ENCODE data around the gene FAM163B.

Gene FAM163B

DNA sequence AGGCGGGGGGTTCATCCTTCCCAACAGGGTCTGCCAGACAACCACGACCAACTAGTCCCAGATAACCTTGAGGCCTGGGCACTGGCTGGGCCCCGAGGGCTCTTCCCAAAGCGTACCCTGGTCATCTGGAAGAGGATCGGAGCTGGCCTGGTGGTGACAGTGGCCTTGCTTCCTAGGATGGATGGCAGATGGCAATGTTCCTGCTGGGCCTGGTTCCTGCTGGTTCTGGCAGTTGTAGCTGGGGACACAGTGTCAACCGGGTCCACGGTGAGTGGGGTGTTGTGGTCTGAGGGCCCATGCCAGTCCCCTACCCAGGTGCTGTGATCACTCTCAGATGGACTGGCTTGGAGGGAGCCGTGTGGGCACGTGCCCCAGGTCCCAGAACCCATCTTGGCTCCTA, 72.7 kb downstream of the FAM163B start:
- TF ChIP-seq, protein P1, sequence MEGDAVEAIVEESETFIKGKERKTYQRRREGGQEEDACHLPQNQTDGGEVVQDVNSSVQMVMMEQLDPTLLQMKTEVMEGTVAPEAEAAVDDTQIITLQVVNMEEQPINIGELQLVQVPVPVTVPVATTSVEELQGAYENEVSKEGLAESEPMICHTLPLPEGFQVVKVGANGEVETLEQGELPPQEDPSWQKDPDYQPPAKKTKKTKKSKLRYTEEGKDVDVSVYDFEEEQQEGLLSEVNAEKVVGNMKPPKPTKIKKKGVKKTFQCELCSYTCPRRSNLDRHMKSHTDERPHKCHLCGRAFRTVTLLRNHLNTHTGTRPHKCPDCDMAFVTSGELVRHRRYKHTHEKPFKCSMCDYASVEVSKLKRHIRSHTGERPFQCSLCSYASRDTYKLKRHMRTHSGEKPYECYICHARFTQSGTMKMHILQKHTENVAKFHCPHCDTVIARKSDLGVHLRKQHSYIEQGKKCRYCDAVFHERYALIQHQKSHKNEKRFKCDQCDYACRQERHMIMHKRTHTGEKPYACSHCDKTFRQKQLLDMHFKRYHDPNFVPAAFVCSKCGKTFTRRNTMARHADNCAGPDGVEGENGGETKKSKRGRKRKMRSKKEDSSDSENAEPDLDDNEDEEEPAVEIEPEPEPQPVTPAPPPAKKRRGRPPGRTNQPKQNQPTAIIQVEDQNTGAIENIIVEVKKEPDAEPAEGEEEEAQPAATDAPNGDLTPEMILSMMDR (IDR thresholded peaks at IDR 0.05; ENCODE audit: control insufficient read depth, extremely low read depth, insufficient read depth): no peak
- H3K4me3 ChIP-seq (ENCODE audit: low read depth, low read length): no peak overlapping the region
- DNase-seq (ENCODE audit: low read depth): no peak

DNA sequence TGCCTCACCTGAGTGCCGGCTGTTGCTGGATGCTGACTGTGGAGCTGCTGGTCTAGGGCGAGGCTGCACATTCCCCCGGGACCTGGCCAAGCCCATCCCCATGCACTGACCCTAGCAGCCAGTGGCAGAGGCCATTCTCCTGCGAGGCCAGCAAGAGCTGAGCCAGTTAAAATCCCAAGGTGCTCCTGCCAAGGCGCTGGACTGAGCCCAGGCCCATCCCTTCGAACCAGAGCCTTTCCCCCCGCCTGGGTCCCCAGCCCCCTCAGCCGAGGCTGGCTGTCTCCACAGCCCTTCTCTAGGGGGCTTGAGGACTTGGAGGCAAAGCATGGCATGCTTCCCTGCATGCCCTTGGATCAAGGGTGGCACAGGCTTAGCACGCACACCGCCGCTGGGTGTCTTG, 73.1 kb downstream of the FAM163B start:
- H3K4me3 ChIP-seq (ENCODE audit: low read depth, low read length): no peak overlapping the region
- TF ChIP-seq, protein P1 (IDR thresholded peaks at IDR 0.05; ENCODE audit: control insufficient read depth, extremely low read depth, insufficient read depth): no peak

DNA sequence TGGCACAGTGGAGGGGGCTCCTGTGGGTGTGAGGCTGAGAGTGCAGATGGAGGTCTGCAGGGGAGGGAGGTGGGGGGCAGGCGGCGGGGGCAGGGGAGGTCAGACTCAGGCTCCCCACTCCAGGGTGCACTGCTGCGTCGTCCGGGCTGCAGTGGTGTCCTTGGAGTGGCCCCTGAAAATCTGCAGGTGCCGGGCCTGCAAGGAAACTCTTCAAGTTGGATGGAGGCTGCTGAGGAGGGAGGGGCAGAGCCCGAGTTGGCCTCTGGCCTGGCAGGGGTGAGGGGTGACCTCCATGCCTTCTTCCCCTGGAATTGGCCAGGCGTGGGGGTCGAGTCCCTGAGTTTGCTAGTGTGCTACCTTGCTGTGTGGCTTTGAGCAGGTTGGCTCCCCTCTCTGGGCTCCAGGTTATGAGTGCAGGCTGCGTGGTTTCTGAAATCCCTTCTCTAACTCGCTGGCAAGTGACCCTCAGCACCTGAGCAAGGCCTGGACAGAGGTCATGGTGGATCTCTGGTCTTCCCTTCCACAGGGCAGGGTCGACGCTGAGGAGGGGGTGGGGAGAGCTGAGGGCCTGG, 73.8 kb downstream of the FAM163B start:
- no peak overlapping the region for H3K4me3 ChIP-seq (ENCODE audit: low read depth, low read length)
- TF ChIP-seq, protein P1 (IDR thresholded peaks at IDR 0.05; ENCODE audit: control insufficient read depth, extremely low read depth, insufficient read depth): no peak
- no peak for DNase-seq (ENCODE audit: low read depth)

More for the DNA sequence above, 73.1 kb downstream of the FAM163B start:
- DNase-seq (ENCODE audit: low read depth): no peak

DNA sequence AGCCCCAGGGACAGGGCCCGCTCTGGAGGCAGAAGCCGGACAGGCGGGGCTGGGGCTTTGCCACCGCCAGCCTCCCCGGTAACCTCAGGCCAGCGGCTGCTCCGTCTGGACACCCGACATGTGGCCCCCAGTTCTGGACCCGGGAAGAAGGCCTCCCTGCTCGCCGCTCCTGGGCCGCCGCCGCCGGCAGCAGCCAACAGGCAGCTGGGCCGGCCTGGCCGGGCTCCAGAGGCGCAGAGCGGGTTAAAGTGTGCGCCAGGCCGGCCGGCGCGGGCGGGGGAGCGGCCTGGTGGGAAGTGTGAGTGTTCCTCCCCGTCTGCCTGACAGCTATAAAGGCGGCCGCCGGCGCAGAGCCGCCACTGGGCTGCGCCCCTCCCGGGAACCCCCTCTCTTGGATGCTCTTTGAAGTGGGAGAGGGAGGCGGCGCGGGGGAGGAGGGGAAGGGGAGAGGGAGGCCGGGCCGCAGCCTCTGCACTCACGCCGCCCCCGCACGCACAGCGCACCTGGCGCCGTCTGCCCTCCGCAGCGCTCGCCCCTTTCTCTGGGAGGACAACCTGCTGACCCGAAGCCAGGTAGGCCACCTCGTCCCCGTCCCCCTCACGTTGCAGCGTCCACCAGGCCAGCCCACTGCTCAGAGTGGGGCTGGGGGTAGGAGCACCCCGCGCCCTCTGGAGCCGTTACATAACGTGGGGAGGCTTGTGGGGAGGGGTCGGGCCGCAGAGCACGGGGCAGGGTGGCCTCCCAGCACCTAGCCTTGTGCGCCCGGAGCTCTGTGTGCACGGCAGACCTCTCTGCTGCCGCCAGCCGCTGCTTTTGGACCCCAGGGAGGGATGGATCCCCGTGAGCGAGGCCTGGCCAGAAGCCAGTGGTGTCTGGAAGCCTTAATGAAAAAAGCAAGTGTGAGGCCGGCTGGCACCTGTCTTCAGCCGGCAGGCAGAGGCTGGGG, 74.6 kb downstream of the FAM163B start, which contains the start of gene ADAMTSL2:
Gene ADAMTSL2 (plus strand): TSS at position 359 of the 946 bp plus-strand sequence. CDS start 2,009 bp downstream, outside the sequence.
- no peak within 1 kb of the TSS for H3K4me3 ChIP-seq (ENCODE audit: low read depth, low read length)
- TF ChIP-seq, protein P1 (IDR thresholded peaks at IDR 0.05; ENCODE audit: control insufficient read depth, extremely low read depth, insufficient read depth): no peak
- no peak for DNase-seq (ENCODE audit: low read depth)

DNA sequence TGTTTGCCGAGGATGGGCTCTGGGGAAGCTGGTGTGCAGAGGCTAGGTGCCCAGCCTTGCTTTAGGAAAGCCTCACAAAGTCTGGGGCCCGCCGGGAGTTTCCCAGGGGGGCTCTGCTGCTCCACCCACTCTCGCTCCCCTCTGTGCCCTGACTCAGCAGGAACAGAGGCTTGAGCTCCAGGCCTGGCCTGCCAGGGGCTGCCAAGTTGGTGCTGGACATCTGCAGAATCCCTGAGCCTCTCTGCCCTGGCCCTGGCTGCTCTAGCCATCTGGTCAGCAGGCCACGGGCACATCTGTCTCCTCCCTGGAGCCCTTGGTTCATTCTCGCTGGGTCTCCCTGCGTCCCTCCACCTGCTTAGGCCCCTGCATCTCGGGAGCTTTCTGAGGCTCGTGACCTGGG, 75.3 kb downstream of the FAM163B start:
- no peak overlapping the region for H3K4me3 ChIP-seq (ENCODE audit: low read depth, low read length)
- TF ChIP-seq, protein P1 (IDR thresholded peaks at IDR 0.05; ENCODE audit: control insufficient read depth, extremely low read depth, insufficient read depth): no peak
- no peak for DNase-seq (ENCODE audit: low read depth)

DNA sequence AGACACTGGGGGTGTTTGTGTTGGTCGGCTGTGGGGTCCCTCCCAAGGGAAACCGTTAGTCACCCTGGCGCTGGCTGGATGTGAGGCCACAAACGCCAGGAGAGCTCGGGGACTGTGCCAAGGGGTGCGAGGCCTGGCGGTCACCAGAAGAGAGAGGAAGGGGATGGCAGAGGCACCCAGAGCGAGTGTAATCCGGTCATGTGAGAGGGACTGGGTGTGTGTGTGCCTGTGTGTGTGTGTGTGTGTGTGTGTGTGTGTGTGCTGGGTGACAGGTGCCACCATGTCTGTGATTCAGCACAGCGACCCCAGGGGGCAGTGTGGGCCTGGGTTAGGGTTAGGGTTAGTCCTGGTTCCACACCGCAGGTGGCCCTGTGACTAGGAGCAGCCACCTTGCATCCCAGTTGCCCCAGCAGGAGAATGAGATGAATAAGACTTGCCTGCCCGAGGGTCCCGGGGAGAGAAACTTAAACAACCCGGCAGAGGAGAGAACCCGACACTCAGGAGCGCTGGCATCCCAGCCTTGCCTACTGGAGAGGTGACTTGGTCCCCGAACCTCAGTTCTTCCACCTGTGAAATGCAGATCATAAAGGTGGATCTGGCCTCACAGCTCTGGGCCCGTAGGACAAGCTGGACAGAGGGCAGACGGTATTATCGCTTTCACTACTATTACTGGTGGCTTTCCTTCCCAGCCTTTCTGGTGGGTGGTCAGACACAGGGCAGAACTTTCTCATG, 76.1 kb downstream of the FAM163B start:
- H3K4me3 ChIP-seq (ENCODE audit: low read depth, low read length): no peak overlapping the region
- peak; percentile 53 for DNase-seq (ENCODE audit: low read depth)
- TF ChIP-seq, protein P1 (IDR thresholded peaks at IDR 0.05; ENCODE audit: control insufficient read depth, extremely low read depth, insufficient read depth): peak; percentile 88

All from LNCaP clone FGC (cell line).